HEK293 (cell line): ENCODE data around the gene COL25A1.

Experiments used
- CTCF ChIA-PET: fragments of 350-600 bp; formaldehyde crosslinking; extraction: SDS; loops from one replicate; lab custom pipeline; 2021; ENCODE audit warnings: antibody characterized with exemption; lab: Yijun Ruan, JAX
- POLR2A ChIA-PET: fragments of 300-600 bp; formaldehyde crosslinking; extraction: SDS; loops from one replicate; lab custom pipeline; 2020; ENCODE audit warnings: antibody characterized with exemption, inconsistent platforms; lab: Yijun Ruan, JAX
- H3K27ac ChIP-seq: fragments of 200-500 bp; sonication (Bioruptor generic); 2 replicates; pipeline ENCODE4 v1.5.1; 2014; ENCODE audit warnings: low read depth, low read length, control low read depth, inconsistent platforms; ENCODE audit errors: extremely low read depth
- H3K36me3 ChIP-seq, 2 experiments: fragments of 200-500 bp in 1 of 2; sonication (Bioruptor generic) in 1 of 2; 1 replicate in 1 of 2; 2 replicates in 1 of 2; pipeline ENCODE4 v1.5.1; 2014 to 2017; ENCODE audit warnings: inconsistent platforms in 2 of 2, low read length in 2 of 2; ENCODE audit not compliant: control insufficient read depth in 2 of 2, insufficient read depth in 1 of 2
- H3K4me1 ChIP-seq: fragments of 200-500 bp; sonication (Bioruptor generic); 2 replicates; pipeline ENCODE4 v1.5.1; 2014; ENCODE audit warnings: mild to moderate bottlenecking, low read length, inconsistent platforms; ENCODE audit not compliant: control insufficient read depth, insufficient read depth
- H3K4me3 ChIP-seq: 2 replicates; pipeline ENCODE4 v1.5.1; 2011; ENCODE audit warnings: low read depth, mild to moderate bottlenecking, control low read depth, low read length, moderate library complexity
- H3K9me3 ChIP-seq: fragments of 200-500 bp; sonication (Bioruptor generic); 2 replicates; pipeline ENCODE4 v1.5.1; 2014; ENCODE audit warnings: low read depth, low read length, inconsistent platforms; ENCODE audit not compliant: control insufficient read depth, insufficient read depth
- HOXD13 ChIP-seq: sonication (generic); formaldehyde crosslinking; IDR thresholded peaks from 2 replicates; pipeline ENCODE4 v1.8.0; 2022; ENCODE audit warnings: missing genetic modification reagents, borderline replicate concordance
- SCRT2 ChIP-seq: fragments of 450-650 bp; formaldehyde crosslinking; IDR thresholded peaks from 2 replicates; pipeline ENCODE4 v1.5.1; 2016; ENCODE audit warnings: missing biosample characterization, missing genetic modification characterization
- ZBTB1 ChIP-seq: fragments of 450-650 bp; formaldehyde crosslinking; IDR thresholded peaks from 2 replicates; pipeline ENCODE4 v1.5.1; 2016; ENCODE audit warnings: missing biosample characterization, missing genetic modification characterization
- ZNF138 ChIP-seq: fragments of 450-650 bp; formaldehyde crosslinking; IDR thresholded peaks from 2 replicates; pipeline ENCODE4 v1.5.1; 2016; ENCODE audit warnings: missing biosample characterization, missing genetic modification characterization, borderline replicate concordance
- ZNF394 ChIP-seq: fragments of 450-650 bp; formaldehyde crosslinking; IDR thresholded peaks from 2 replicates; pipeline ENCODE4 v1.5.1; 2016; ENCODE audit warnings: missing biosample characterization, missing genetic modification characterization, mild to moderate bottlenecking, moderate library complexity, borderline replicate concordance
- ZNF560 ChIP-seq: fragments of 450-650 bp; formaldehyde crosslinking; IDR thresholded peaks from 2 replicates; pipeline ENCODE4 v1.5.1; 2017; ENCODE audit warnings: missing biosample characterization, missing genetic modification characterization, borderline replicate concordance
- ZNF624 ChIP-seq: fragments of 450-650 bp; formaldehyde crosslinking; IDR thresholded peaks from 2 replicates; pipeline ENCODE4 v1.5.1; 2017; ENCODE audit warnings: missing biosample characterization, missing genetic modification characterization
- ZNF654 ChIP-seq: fragments of 450-650 bp; formaldehyde crosslinking; IDR thresholded peaks from 2 replicates; pipeline ENCODE4 v1.5.1; 2016; ENCODE audit warnings: low read depth, missing biosample characterization, missing genetic modification characterization
- ZNF843 ChIP-seq: fragments of 450-650 bp; formaldehyde crosslinking; IDR thresholded peaks from 2 replicates; pipeline ENCODE4 v1.5.1; 2016; ENCODE audit warnings: missing biosample characterization, missing genetic modification characterization
- TF ChIP-seq, protein P1 (sequence below): fragments of 450-650 bp; formaldehyde crosslinking; IDR thresholded peaks from 2 replicates; pipeline ENCODE4 v1.5.1; 2017; ENCODE audit warnings: missing biosample characterization, missing genetic modification characterization
- TF ChIP-seq, protein P2 (sequence below): fragments of 450-650 bp; formaldehyde crosslinking; IDR thresholded peaks from 2 replicates; pipeline ENCODE4 v1.5.0; 2017; ENCODE audit warnings: missing biosample characterization, missing genetic modification characterization, borderline replicate concordance
- TF ChIP-seq, protein P3 (sequence below): fragments of 450-650 bp; formaldehyde crosslinking; IDR thresholded peaks from 2 replicates; pipeline ENCODE4 v1.5.1; 2016; ENCODE audit warnings: missing biosample characterization, missing genetic modification characterization, borderline replicate concordance

Gene COL25A1

DNA sequence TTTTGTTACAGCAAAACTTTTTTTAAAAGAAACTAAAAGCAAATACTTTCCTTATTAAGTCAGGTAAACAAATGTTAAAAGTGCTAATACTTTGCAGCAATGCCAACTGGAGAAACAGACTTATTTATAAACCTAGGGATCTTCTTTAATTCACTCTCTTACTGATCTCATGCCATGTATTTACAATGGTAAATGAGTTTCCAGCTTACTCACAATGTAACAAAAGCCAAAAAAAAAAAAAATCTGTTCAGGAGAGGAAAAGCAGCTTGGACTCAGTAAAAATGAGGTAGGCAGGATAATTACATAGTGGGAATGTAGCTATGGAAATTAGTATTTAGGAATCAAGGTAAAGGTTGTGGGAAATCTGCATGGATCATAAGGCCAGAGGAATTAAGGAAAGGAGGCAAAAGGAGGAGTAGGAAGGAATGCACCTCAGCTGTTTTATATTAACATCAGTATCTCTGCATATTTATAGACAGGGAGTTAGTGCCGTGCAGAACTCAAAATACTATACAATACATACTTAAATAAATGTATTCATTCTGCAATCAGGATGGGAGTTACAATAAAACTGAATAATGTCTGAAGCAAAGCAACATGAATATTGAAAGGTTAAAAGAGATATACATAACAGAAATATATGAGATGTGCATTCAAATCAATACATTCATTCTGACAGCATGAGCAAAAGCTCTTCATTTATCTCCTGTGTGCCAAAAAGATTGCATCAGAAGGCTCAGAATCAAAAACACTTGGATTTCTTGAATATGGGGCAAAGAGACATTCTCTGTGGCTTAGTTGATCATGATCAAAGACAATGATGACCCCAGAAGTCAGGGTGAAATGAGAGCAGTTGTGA is 481.7 kb downstream of the COL25A1 start:
- CTCF ChIA-PET, result interaction anchor here (0.6 to 1.8 kb wide), 3 partner anchors 13 to 604 kb away, joined by 3 to 5 read pairs (median 5); no protein-coding TSS in a partner anchor

DNA sequence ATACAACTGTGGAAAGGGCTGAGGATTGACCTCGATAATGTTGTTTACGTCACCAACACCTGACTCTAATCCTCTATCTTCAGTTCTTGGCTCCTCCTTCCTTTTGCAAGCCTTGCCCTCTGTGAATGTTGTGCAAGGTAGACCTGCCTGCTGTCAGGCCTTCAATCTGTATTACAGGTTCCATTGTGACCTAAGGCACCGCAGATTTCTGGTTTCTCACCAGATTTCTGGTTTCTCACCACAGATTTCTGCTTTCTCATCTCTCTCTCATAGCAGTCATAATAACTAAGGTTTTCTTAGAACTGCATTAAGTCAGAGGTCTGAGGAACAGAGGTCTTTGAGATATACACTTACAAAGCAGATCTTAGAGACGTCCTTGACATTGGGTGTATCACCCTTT is 488.1 kb downstream of the COL25A1 start:
- Histone ChIP-seq H3K36me3 (no peaks in the 10 kb centered on the region), H3K4me3 (no peak overlapping the region), H3K9me3 (no peaks in the 10 kb centered on the region), H3K27ac (no peak overlapping the region), H3K4me1 (peaks cover 6% of the 10 kb centered on the region)
- TF ChIP-seq, protein P1, sequence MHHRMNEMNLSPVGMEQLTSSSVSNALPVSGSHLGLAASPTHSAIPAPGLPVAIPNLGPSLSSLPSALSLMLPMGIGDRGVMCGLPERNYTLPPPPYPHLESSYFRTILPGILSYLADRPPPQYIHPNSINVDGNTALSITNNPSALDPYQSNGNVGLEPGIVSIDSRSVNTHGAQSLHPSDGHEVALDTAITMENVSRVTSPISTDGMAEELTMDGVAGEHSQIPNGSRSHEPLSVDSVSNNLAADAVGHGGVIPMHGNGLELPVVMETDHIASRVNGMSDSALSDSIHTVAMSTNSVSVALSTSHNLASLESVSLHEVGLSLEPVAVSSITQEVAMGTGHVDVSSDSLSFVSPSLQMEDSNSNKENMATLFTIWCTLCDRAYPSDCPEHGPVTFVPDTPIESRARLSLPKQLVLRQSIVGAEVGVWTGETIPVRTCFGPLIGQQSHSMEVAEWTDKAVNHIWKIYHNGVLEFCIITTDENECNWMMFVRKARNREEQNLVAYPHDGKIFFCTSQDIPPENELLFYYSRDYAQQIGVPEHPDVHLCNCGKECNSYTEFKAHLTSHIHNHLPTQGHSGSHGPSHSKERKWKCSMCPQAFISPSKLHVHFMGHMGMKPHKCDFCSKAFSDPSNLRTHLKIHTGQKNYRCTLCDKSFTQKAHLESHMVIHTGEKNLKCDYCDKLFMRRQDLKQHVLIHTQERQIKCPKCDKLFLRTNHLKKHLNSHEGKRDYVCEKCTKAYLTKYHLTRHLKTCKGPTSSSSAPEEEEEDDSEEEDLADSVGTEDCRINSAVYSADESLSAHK (tag by site-specific recombination), result no peak
- TF ChIP-seq ZNF624 (tag by site-specific recombination), result no peak
- TF ChIP-seq SCRT2 (tag by site-specific recombination), result no peak
- TF ChIP-seq ZNF560 (tag by site-specific recombination), result no peak
- no peak for TF ChIP-seq ZNF138
- POLR2A ChIA-PET, result no interaction called here
- CTCF ChIA-PET, result no interaction called here

More for the DNA sequence above, 481.7 kb downstream of the COL25A1 start:
- Histone ChIP-seq H3K27ac (no peak overlapping the region), H3K4me3 (no peak overlapping the region), H3K9me3 (no peaks in the 10 kb centered on the region), H3K36me3 (no peaks in the 10 kb centered on the region), H3K4me1 (no peaks in the 10 kb centered on the region)
- POLR2A ChIA-PET, result no interaction called here
- TF ChIP-seq HOXD13 (CRISPR knock-in tag) (no peak), ZNF843 (tag by site-specific recombination) (no peak), ZBTB1 (no peak), ZNF654 (no peak), ZNF394 (tag by site-specific recombination) (no peak)
- TF ChIP-seq, protein P2, sequence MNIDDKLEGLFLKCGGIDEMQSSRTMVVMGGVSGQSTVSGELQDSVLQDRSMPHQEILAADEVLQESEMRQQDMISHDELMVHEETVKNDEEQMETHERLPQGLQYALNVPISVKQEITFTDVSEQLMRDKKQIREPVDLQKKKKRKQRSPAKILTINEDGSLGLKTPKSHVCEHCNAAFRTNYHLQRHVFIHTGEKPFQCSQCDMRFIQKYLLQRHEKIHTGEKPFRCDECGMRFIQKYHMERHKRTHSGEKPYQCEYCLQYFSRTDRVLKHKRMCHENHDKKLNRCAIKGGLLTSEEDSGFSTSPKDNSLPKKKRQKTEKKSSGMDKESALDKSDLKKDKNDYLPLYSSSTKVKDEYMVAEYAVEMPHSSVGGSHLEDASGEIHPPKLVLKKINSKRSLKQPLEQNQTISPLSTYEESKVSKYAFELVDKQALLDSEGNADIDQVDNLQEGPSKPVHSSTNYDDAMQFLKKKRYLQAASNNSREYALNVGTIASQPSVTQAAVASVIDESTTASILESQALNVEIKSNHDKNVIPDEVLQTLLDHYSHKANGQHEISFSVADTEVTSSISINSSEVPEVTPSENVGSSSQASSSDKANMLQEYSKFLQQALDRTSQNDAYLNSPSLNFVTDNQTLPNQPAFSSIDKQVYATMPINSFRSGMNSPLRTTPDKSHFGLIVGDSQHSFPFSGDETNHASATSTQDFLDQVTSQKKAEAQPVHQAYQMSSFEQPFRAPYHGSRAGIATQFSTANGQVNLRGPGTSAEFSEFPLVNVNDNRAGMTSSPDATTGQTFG (tag by site-specific recombination), result no peak
- TF ChIP-seq, protein P3, sequence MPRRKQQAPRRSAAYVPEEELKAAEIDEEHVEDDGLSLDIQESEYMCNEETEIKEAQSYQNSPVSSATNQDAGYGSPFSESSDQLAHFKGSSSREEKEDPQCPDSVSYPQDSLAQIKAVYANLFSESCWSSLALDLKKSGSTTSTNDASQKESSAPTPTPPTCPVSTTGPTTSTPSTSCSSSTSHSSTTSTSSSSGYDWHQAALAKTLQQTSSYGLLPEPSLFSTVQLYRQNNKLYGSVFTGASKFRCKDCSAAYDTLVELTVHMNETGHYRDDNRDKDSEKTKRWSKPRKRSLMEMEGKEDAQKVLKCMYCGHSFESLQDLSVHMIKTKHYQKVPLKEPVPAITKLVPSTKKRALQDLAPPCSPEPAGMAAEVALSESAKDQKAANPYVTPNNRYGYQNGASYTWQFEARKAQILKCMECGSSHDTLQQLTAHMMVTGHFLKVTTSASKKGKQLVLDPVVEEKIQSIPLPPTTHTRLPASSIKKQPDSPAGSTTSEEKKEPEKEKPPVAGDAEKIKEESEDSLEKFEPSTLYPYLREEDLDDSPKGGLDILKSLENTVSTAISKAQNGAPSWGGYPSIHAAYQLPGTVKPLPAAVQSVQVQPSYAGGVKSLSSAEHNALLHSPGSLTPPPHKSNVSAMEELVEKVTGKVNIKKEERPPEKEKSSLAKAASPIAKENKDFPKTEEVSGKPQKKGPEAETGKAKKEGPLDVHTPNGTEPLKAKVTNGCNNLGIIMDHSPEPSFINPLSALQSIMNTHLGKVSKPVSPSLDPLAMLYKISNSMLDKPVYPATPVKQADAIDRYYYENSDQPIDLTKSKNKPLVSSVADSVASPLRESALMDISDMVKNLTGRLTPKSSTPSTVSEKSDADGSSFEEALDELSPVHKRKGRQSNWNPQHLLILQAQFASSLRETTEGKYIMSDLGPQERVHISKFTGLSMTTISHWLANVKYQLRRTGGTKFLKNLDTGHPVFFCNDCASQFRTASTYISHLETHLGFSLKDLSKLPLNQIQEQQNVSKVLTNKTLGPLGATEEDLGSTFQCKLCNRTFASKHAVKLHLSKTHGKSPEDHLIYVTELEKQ (tag by site-specific recombination), result no peak
